IPS-18a (cell line): ENCODE results near the gene LGI4.

ENCODE experiments used
- H3K27ac ChIP-seq: one replicate; pipeline ENCODE4 v1.5.1; 2013; ENCODE audit warnings: low read length
- H3K27me3 ChIP-seq: one replicate; pipeline ENCODE4 v1.6.1; 2013; ENCODE audit warnings: mild to moderate bottlenecking, low read length; ENCODE audit not compliant: control insufficient read depth, insufficient read depth
- H3K36me3 ChIP-seq: one replicate; pipeline ENCODE4 v1.6.1; 2013; ENCODE audit warnings: low read depth, low read length; ENCODE audit not compliant: control insufficient read depth
- H3K4me1 ChIP-seq: one replicate; pipeline ENCODE4 v1.6.1; 2013; ENCODE audit warnings: low read depth, low read length; ENCODE audit not compliant: control insufficient read depth
- H3K4me3 ChIP-seq: one replicate; pipeline ENCODE4 v1.5.1; 2013; ENCODE audit warnings: low read length
- H3K9ac ChIP-seq: one replicate; pipeline ENCODE4 v1.6.1; 2013; ENCODE audit warnings: mild to moderate bottlenecking, low read length, moderate library complexity
- H3K9me3 ChIP-seq: one replicate; pipeline ENCODE4 v1.6.1; 2013; ENCODE audit warnings: low read depth, low read length; ENCODE audit not compliant: control insufficient read depth

The LGI4 gene

GRCh38 chr19:35144600-35145436 lies 10.0 kb upstream of the LGI4 start:
- peaks cover 14% of the 10 kb centered on the region for H3K4me1 ChIP-seq
- no peak overlapping the region for H3K4me3 ChIP-seq
- no peaks in the 10 kb centered on the region for H3K36me3 ChIP-seq
- no peaks in the 10 kb centered on the region for H3K9me3 ChIP-seq
- H3K9ac ChIP-seq, result no peak overlapping the region
- H3K27ac ChIP-seq, result no peak overlapping the region
- H3K27me3 ChIP-seq, result peaks cover 30% of the 10 kb centered on the region

GRCh38 chr19:35144259-35144599 lies 9.4 kb upstream of the LGI4 start:
- Histone ChIP-seq H3K27ac (no peak overlapping the region), H3K27me3 (peaks cover 30% of the 10 kb centered on the region), H3K4me1 (peaks cover 14% of the 10 kb centered on the region), H3K9ac (no peak overlapping the region), H3K9me3 (no peaks in the 10 kb centered on the region), H3K36me3 (no peaks in the 10 kb centered on the region), H3K4me3 (no peak overlapping the region)

GRCh38 chr19:35143818-35144217 lies 9.0 kb upstream of the LGI4 start:
- Histone ChIP-seq H3K9me3 (no peaks in the 10 kb centered on the region), H3K4me3 (peak overlapping the region; percentile 45), H3K27ac (no peak overlapping the region), H3K9ac (no peak overlapping the region), H3K4me1 (peaks cover 14% of the 10 kb centered on the region), H3K27me3 (peaks cover 30% of the 10 kb centered on the region), H3K36me3 (no peaks in the 10 kb centered on the region)

GRCh38 chr19:35143231-35143715 lies 8.4 kb upstream of the LGI4 start, which contains the start of gene FXYD7:
TSS of gene FXYD7 (plus strand) at chr19:35143255. CDS start at chr19:35143334, 79 bp downstream.
- H3K4me3 ChIP-seq, result peak within 1 kb of the TSS; percentile 66
- H3K9me3 ChIP-seq, result no peaks in the 10 kb centered on the region
- H3K9ac ChIP-seq, result peak within 1 kb of the TSS; percentile 21
- peaks cover 30% of the 10 kb centered on the region for H3K27me3 ChIP-seq
- H3K36me3 ChIP-seq, result no peaks in the 10 kb centered on the region
- no peak within 1 kb of the TSS for H3K27ac ChIP-seq
- peaks cover 14% of the 10 kb centered on the region for H3K4me1 ChIP-seq

GRCh38 chr19:35142606-35143230 lies 7.9 kb upstream of the LGI4 start:
- Histone ChIP-seq H3K4me3 (peak overlapping the region; percentile 66), H3K9me3 (no peaks in the 10 kb centered on the region), H3K27me3 (peaks cover 30% of the 10 kb centered on the region), H3K4me1 (peaks cover 14% of the 10 kb centered on the region), H3K27ac (no peak overlapping the region), H3K36me3 (no peaks in the 10 kb centered on the region), H3K9ac (peak overlapping the region; percentile 21)

- Histone ChIP-seq H3K27me3 (peaks cover 30% of the 10 kb centered on the region), H3K4me1 (peaks cover 14% of the 10 kb centered on the region), H3K4me3 (peak overlapping the region; percentile 66), H3K9ac (peak overlapping the region; percentile 21), H3K9me3 (no peaks in the 10 kb centered on the region), H3K36me3 (no peaks in the 10 kb centered on the region), H3K27ac (no peak overlapping the region)
Measured at GRCh38 chr19:35141837-35142605, 7.2 kb upstream of the LGI4 start.

- no peak overlapping the region for H3K9ac ChIP-seq
- no peak overlapping the region for H3K27ac ChIP-seq
- H3K36me3 ChIP-seq, result no peaks in the 10 kb centered on the region
- H3K27me3 ChIP-seq, result peaks cover 30% of the 10 kb centered on the region
- H3K4me3 ChIP-seq, result peak overlapping the region; percentile 66
- no peaks in the 10 kb centered on the region for H3K9me3 ChIP-seq
- peaks cover 14% of the 10 kb centered on the region for H3K4me1 ChIP-seq
Measured at GRCh38 chr19:35140962-35141836, 6.3 kb upstream of the LGI4 start.

- Histone ChIP-seq H3K9me3 (no peaks in the 10 kb centered on the region), H3K27ac (no peak overlapping the region), H3K4me1 (peaks cover 14% of the 10 kb centered on the region), H3K9ac (no peak overlapping the region), H3K27me3 (peaks cover 30% of the 10 kb centered on the region), H3K36me3 (no peaks in the 10 kb centered on the region), H3K4me3 (no peak overlapping the region)
Measured at GRCh38 chr19:35140207-35140961, 5.5 kb upstream of the LGI4 start.

GRCh38 chr19:35138305-35138892 lies 3.5 kb upstream of the LGI4 start, which contains the start of gene FXYD1:
TSS of gene FXYD1 (plus strand) at chr19:35138824. CDS start at chr19:35140080, 1,256 bp downstream.
- Histone ChIP-seq H3K4me1 (peaks cover 7% of the 10 kb centered on the region), H3K9me3 (no peaks in the 10 kb centered on the region), H3K27ac (no peak within 1 kb of the TSS), H3K27me3 (peaks cover 20% of the 10 kb centered on the region), H3K4me3 (no peak within 1 kb of the TSS), H3K9ac (no peak within 1 kb of the TSS), H3K36me3 (no peaks in the 10 kb centered on the region)
